Psoas muscle (tissue), 8 donors: ENCODE data around the gene ADM2. TPM values are rescaled to one million over a fixed set of nuclear protein-coding genes. Genes with fewer than 3 reads are reported as not detected.

Experiments used
- ATAC-seq, 4 donors: fragments of 200-7000 bp; cut with Tn5 transposase; one replicate each; pipeline ENCODE4 v1.9.1; 2020; ENCODE audit warnings: moderate library complexity in 3 of 4, mild to moderate bottlenecking in 2 of 4
- DNase-seq, 2 donors: peaks; one replicate each; pipeline ENCODE4 v3.0.0-alpha.2; 2020
- H3K27ac ChIP-seq: fragments of 200-600 bp; one replicate; pipeline ENCODE4 v1.8.0; 2022
- H3K27me3 ChIP-seq, 3 donors: fragments of 200-600 bp in 1 of 3; one replicate each; pipeline versions ENCODE4 v1.6.1 to v1.8.0; 2013 to 2022; ENCODE audit warnings: low read length in 2 of 3, mild to moderate bottlenecking in 2 of 3, moderate library complexity in 1 of 3; ENCODE audit not compliant: insufficient read depth in 3 of 3
- H3K36me3 ChIP-seq, 2 donors: fragments of 200-600 bp in 1 of 2; one replicate each; pipeline versions ENCODE4 v1.6.1 to v1.8.0; 2013 to 2022; ENCODE audit warnings: low read depth in 1 of 2, mild to moderate bottlenecking in 1 of 2, moderate library complexity in 1 of 2; ENCODE audit not compliant: insufficient read depth in 1 of 2
- H3K4me1 ChIP-seq: fragments of 200-600 bp; one replicate; pipeline ENCODE4 v1.8.0; 2022
- H3K4me3 ChIP-seq: fragments of 200-600 bp; one replicate; pipeline ENCODE4 v1.8.0; 2022; ENCODE audit warnings: mild to moderate bottlenecking
- H3K9me3 ChIP-seq: fragments of 200-600 bp; one replicate; pipeline ENCODE4 v1.8.0; 2022
- WGBS, 3 donors: extraction: QIAGEN DNeasy Blood & Tissue Kit; methylation state at CpG; one replicate each; pipeline versions ENCODE4 v1.1.6 to v1.1.7; 2013; 5-methylcytosine and 5-hydroxymethylcytosine counted together
- intact Hi-C, 2 donors: fragments of 100-400 bp; cut with DNase I; formaldehyde crosslinking; loops; one replicate each; pipeline versions ENCODE4 v1.11.0 to v1.14.2; 2022
- polyA plus RNA-seq, 3 donors: library from polyadenylated mRNA; stranded (reverse); fragments of 200-250 nt; gene quantifications; one replicate each; pipeline ENCODE4 v1.2.3, GENCODE V29; 2013
- total RNA-seq, 4 donors: library from RNA; stranded (reverse); fragmentation: NEBNext Ultra II Directional in 2 of 4; extraction: Animal tissue kit (Norgen Biotek cat#: 25700) in 2 of 4; gene quantifications; one replicate each; pipeline versions ENCODE4 v1.2.1 to v1.2.4, GENCODE V29; 2021 to 2023
- TF ChIP-seq, protein P1 (sequence below): fragments of 200-600 bp; IDR thresholded peaks from one replicate; pipeline ENCODE4 v1.8.0; 2022; ENCODE audit warnings: antibody characterized with exemption
- donor health status: healthy with polysubstance abuse.
- donor health status: DM: no; HTN: no; CAD: no; lungs with moderate emphysema.
- donor health status: Bipolar disorder and iron deficiency.
- donor health status: healthy.
- donor health status: DM: yes; HTN: yes; CAD: no.
- donor health status: DM: no; HTN: no; CAD: no.
- donor health status: DM: no; HTN: no; CAD: no.
- donor health status: DM: yes; HTN: yes; CAD: no.

The ADM2 gene
- total and polyA plus RNA-seq, 7 donors, result 0.01 to 0.21 (median 0.05) TPM; not detected in 4

DNA sequence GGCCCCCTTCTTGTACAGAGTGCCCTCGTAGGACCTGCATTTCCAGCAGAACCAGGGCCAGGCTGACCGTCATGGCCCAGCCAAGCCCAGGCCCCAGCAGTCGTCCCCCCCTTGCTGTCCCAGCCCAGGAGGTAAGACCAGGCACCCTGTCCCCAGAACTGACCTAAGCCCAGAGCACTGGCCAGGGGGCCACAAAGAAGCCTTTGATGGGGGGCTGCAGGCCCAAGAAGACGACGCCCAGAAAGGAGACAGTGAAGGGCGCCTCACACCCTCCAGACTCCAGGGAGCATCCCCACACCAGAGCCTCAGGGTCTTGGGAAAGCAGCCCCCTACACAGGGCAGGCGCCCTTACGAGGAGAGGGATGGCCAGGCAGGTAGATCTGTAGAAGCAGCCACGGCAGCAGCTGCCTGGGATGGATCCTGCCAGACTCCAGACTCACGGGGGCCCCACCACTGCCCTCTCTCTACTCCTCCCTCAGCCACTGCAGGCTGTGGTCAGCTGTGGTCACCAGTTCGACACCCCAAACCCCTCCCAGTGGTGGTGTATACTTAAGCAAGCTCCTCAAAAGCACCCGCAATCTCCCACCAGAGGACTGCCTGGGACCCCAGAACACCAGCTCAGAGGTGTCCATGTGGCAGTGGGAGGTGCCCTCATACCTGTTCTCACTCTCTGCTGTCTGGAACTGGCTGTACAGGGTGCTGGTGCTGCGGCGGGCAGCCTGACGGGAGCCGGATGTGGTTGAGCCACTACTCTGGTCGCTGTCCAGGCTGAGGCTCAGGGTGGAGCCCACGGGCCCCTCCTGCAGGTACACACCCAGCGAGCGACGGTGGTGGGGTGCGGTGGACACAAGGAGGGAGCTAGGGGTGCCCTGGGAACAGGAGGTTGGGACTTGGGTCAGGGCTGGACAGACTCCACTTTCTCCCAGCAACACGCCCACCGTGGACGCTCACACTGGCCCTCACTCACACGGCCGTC is 33.5 kb upstream of the ADM2 start:
- Histone ChIP-seq H3K27me3 (no peaks in the 10 kb centered on the region), H3K36me3 (peaks cover 6 to 90% of the 10 kb centered on the region in 2 donors), H3K9me3 (no peaks in the 10 kb centered on the region), H3K27ac (no peak overlapping the region), H3K4me3 (no peak overlapping the region), H3K4me1 (no peaks in the 10 kb centered on the region)
- ATAC-seq, result peak in 1 of 4 donors; percentile 5
- intact Hi-C loops, result no loop called here
- DNase-seq, result peak in 1 of 2 donors; percentile 15
- WGBS, 3 donors, result 87 to 92% (median 88%) methylated on average over 26 to 27 of the region's 27 CpGs
- TF ChIP-seq, protein P1, sequence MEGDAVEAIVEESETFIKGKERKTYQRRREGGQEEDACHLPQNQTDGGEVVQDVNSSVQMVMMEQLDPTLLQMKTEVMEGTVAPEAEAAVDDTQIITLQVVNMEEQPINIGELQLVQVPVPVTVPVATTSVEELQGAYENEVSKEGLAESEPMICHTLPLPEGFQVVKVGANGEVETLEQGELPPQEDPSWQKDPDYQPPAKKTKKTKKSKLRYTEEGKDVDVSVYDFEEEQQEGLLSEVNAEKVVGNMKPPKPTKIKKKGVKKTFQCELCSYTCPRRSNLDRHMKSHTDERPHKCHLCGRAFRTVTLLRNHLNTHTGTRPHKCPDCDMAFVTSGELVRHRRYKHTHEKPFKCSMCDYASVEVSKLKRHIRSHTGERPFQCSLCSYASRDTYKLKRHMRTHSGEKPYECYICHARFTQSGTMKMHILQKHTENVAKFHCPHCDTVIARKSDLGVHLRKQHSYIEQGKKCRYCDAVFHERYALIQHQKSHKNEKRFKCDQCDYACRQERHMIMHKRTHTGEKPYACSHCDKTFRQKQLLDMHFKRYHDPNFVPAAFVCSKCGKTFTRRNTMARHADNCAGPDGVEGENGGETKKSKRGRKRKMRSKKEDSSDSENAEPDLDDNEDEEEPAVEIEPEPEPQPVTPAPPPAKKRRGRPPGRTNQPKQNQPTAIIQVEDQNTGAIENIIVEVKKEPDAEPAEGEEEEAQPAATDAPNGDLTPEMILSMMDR, result no peak

- Histone ChIP-seq H3K9me3 (no peaks in the 10 kb centered on the region), H3K36me3 (peaks cover 10 to 94% of the 10 kb centered on the region in 2 donors), H3K27ac (peak overlapping the region; percentile 1), H3K4me1 (no peaks in the 10 kb centered on the region), H3K4me3 (no peak overlapping the region), H3K27me3 (no peaks in the 10 kb centered on the region)
- WGBS, 3 donors, result 79 to 82% (median 81%) methylated on average over 5 of the region's 5 CpGs
- DNase-seq (no peak), ATAC-seq (peak in 1 of 4 donors; percentile 27)
- intact Hi-C loops, result no loop called here
- TF ChIP-seq, protein P1, result no peak
These were observed 28.7 kb upstream of the ADM2 start for GRCh38 chr22:50452649-50453048.

DNA sequence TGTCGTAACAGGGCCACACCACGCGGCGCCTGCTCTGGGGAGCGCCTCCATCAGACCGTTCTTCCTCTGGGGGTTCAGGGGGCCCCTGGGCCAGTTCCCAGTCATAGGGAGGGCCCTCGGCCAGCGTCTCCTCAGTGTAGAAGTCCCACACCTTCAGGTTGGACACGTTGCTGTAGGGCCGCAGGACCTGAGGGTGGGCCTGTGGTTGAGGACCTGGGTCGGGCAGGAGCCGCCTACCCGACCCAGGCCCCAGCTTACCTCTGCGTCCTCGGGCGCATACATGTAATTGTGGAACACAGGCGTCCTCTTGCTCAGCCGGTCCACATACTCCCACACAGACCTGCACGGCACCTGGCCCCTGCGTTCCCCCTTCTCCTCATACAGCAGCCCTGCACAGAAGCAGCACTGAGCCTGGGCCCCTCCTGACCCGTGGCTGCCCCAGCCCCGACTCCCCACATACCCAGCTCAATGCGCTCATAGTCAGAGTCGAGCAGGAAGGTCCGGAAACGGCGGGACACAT is 26.7 kb upstream of the ADM2 start:
- intact Hi-C loops, result no loop called here
- TF ChIP-seq, protein P1, result no peak
- WGBS, 3 donors, result 92 to 95% (median 93%) methylated on average over 27 of the region's 27 CpGs
- DNase-seq (no peak), ATAC-seq (no peak)
- Histone ChIP-seq H3K9me3 (no peaks in the 10 kb centered on the region), H3K36me3 (peaks cover 5 to 98% of the 10 kb centered on the region in 2 donors), H3K4me1 (no peaks in the 10 kb centered on the region), H3K27ac (no peak overlapping the region), H3K4me3 (no peak overlapping the region), H3K27me3 (no peaks in the 10 kb centered on the region)

DNA sequence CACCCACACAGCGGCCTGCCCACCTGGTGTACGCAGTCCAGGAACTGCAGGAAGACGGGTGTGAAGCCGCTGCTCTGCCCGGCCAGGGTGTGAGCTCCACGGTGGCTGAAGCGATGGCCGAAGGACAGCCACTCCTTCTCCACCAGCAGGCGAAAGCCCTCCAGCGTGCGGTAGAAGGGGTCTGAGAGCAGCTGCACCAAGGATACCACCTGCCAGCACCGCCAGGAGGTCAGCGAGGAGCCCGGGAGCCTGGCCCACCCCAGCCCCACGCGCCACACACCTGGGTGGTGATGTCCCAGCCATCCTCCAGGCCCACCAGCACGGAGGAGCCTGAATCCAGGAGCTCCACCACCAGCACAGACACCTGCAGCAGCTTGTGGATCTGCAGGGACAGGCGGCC is 26.1 kb upstream of the ADM2 start:
- ATAC-seq, result no peak
- no peak for DNase-seq
- H3K36me3 ChIP-seq, result peaks cover 5 to 98% of the 10 kb centered on the region in 2 donors
- TF ChIP-seq, protein P1, result no peak
- H3K4me1 ChIP-seq, result no peaks in the 10 kb centered on the region
- H3K27ac ChIP-seq, result no peak overlapping the region
- no peaks in the 10 kb centered on the region for H3K27me3 ChIP-seq
- no peak overlapping the region for H3K4me3 ChIP-seq
- 91 to 98% (median 97%) methylated on average over 17 to 18 of the region's 18 CpGs for WGBS, 3 donors
- intact Hi-C loops, result no loop called here
- H3K9me3 ChIP-seq, result no peaks in the 10 kb centered on the region
